Measurements from ENCODE around the gene FOS. TPM values are rescaled to one million over a fixed set of nuclear protein-coding genes. Genes with fewer than 3 reads are reported as not detected.

FOS gene

DNA sequence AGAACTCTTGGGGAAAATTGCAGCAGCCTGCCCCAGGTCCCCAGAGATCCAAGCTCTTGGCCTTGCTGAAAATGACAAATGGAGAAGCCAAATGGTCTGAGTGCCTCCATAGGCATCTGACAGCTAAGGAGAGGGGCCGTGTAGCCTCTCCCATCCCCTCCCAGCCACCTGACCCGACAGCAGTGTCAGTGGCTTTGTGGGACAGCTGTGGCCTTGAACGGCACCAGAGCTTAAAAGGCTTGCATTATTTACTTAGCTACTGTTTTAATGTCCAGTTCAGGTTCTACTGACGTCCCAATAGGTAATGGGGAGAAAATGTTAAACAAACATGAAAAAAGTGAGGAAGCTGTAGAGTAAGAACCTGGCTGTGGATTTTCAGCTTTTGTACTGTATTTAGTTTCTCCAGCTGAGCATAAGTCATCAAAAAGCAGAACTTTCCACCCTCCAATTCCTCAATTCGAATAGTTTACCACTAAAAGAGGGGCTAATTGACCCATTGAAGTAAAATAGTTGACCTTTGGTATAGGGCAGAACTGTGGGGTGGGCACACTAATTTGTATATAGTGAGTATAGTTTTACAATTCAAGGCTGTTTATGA lies 50.0 kb downstream of the FOS start:
- Histone ChIP-seq H2AFZ (ENCODE audit: low read depth, low read length) (no peak overlapping the region), H3K4ac (ENCODE audit: low read depth in 1 of 2, low read length in 2 of 2) (no peak overlapping the region), H3K27ac (ENCODE audit: low read length, poor library complexity, severe bottlenecking) (no peak overlapping the region), H3K14ac (ENCODE audit: low read length in 2 of 2) (no peak overlapping the region), H3K9ac (ENCODE audit: low read length) (no peak overlapping the region), H3K36me3 (ENCODE audit: control insufficient read depth in 1 of 2, insufficient read depth in 2 of 2, low read depth in 1 of 2, low read length in 2 of 2) (no peaks in the 10 kb centered on the region), H3K4me1 (ENCODE audit: control insufficient read depth, insufficient read depth, low read depth, low read length) (no peaks in the 10 kb centered on the region), H2AK5ac (ENCODE audit: low read length, severe bottlenecking) (no peak overlapping the region), H2BK120ac (ENCODE audit: low read depth, low read length) (no peak overlapping the region), H3K4me3 (ENCODE audit: insufficient read depth in 1 of 2, low read depth in 1 of 2, low read length in 2 of 2) (no peak overlapping the region), H3K27me3 (ENCODE audit: control insufficient read depth in 1 of 2, insufficient read depth in 1 of 2, low read length in 2 of 2) (peaks cover 0 to 18% of the 10 kb centered on the region in 2 experiments), H3K79me1 (replicated peaks; ENCODE audit: low read length, poor library complexity, severe bottlenecking) (no peaks in the 10 kb centered on the region), H3K9me3 (ENCODE audit: control insufficient read depth, low read length) (no peaks in the 10 kb centered on the region), H2BK15ac (ENCODE audit: low read depth, poor library complexity, severe bottlenecking) (no peak overlapping the region), H4K91ac (ENCODE audit: low read length) (no peak overlapping the region), H3K23ac (ENCODE audit: low read length in 2 of 2) (no peak overlapping the region), H4K8ac (ENCODE audit: low read length) (no peak overlapping the region), H2BK5ac (ENCODE audit: low read depth, low read length, poor library complexity, severe bottlenecking) (no peak overlapping the region), H3K18ac (ENCODE audit: low read depth in 1 of 2, low read length in 2 of 2) (no peak overlapping the region), H2BK12ac (ENCODE audit: low read length in 2 of 2) (no peak overlapping the region), H3K4me2 (ENCODE audit: low read length, poor library complexity, severe bottlenecking) (no peak overlapping the region)
- 48% methylated on average over 3 of the region's 5 CpGs for WGBS
- no peak for DNase-seq

DNA sequence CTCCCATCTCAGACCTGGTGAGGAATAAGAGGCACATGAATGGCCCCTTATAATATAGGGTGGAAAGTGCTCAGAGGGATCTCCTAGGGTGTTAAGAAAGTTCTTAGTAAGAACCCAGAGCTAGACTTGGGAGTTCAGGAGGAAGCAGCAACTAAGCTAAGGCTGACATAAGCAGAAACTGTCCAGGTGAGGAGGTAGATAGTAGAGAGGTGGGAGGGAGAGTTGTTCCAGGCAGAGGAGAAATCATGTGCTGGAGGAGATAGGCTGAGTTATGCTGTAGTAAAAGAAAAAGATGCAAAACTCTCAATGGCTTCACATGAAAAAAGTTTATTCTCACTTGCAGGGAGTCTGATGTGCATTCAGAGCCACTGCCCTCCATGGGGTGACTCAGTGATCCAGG lies 50.7 kb downstream of the FOS start:
- H4K8ac ChIP-seq (ENCODE audit: low read length), result no peak overlapping the region
- H2AK5ac ChIP-seq (ENCODE audit: low read length, severe bottlenecking), result no peak overlapping the region
- H2BK5ac ChIP-seq (ENCODE audit: low read depth, low read length, poor library complexity, severe bottlenecking), result no peak overlapping the region
- no peaks in the 10 kb centered on the region for H3K4me1 ChIP-seq (ENCODE audit: control insufficient read depth, insufficient read depth, low read depth, low read length)
- H3K23ac ChIP-seq (ENCODE audit: low read length in 2 of 2), result no peak overlapping the region
- H3K14ac ChIP-seq (ENCODE audit: low read length in 2 of 2), result no peak overlapping the region
- no peaks in the 10 kb centered on the region for H3K9me3 ChIP-seq (ENCODE audit: control insufficient read depth, low read length)
- H2BK120ac ChIP-seq (ENCODE audit: low read depth, low read length), result no peak overlapping the region
- H3K4me3 ChIP-seq (ENCODE audit: insufficient read depth in 1 of 2, low read depth in 1 of 2, low read length in 2 of 2), result no peak overlapping the region
- H3K36me3 ChIP-seq (ENCODE audit: control insufficient read depth in 1 of 2, insufficient read depth in 2 of 2, low read depth in 1 of 2, low read length in 2 of 2), result no peaks in the 10 kb centered on the region
- H3K27me3 ChIP-seq (ENCODE audit: control insufficient read depth in 1 of 2, insufficient read depth in 1 of 2, low read length in 2 of 2), result peaks cover 0 to 16% of the 10 kb centered on the region in 2 experiments
- no peak for DNase-seq
- no peak overlapping the region for H3K18ac ChIP-seq (ENCODE audit: low read depth in 1 of 2, low read length in 2 of 2)
- H3K4me2 ChIP-seq (ENCODE audit: low read length, poor library complexity, severe bottlenecking), result no peak overlapping the region
- no peaks in the 10 kb centered on the region for H3K79me1 ChIP-seq (replicated peaks; ENCODE audit: low read length, poor library complexity, severe bottlenecking)
- H4K91ac ChIP-seq (ENCODE audit: low read length), result no peak overlapping the region
- no peak overlapping the region for H3K27ac ChIP-seq (ENCODE audit: low read length, poor library complexity, severe bottlenecking)
- H3K9ac ChIP-seq (ENCODE audit: low read length), result no peak overlapping the region
- no peak overlapping the region for H2BK12ac ChIP-seq (ENCODE audit: low read length in 2 of 2)
- H2BK15ac ChIP-seq (ENCODE audit: low read depth, poor library complexity, severe bottlenecking), result no peak overlapping the region
- no peak overlapping the region for H3K4ac ChIP-seq (ENCODE audit: low read depth in 1 of 2, low read length in 2 of 2)
- H2AFZ ChIP-seq (ENCODE audit: low read depth, low read length), result no peak overlapping the region

GRCh38 chr14:75331471-75331870 lies 52.8 kb downstream of the FOS start:
- Histone ChIP-seq H2BK120ac (ENCODE audit: low read depth, low read length) (no peak overlapping the region), H3K9me3 (ENCODE audit: control insufficient read depth, low read length) (no peaks in the 10 kb centered on the region), H2AFZ (ENCODE audit: low read depth, low read length) (no peak overlapping the region), H3K36me3 (ENCODE audit: control insufficient read depth in 1 of 2, insufficient read depth in 2 of 2, low read depth in 1 of 2, low read length in 2 of 2) (no peaks in the 10 kb centered on the region), H3K18ac (ENCODE audit: low read depth in 1 of 2, low read length in 2 of 2) (no peak overlapping the region), H3K27ac (ENCODE audit: low read length, poor library complexity, severe bottlenecking) (no peak overlapping the region), H3K14ac (ENCODE audit: low read length in 2 of 2) (no peak overlapping the region), H2BK12ac (ENCODE audit: low read length in 2 of 2) (no peak overlapping the region), H3K4me1 (ENCODE audit: control insufficient read depth, insufficient read depth, low read depth, low read length) (no peaks in the 10 kb centered on the region), H3K23ac (ENCODE audit: low read length in 2 of 2) (no peak overlapping the region), H3K4ac (ENCODE audit: low read depth in 1 of 2, low read length in 2 of 2) (no peak overlapping the region), H2BK15ac (ENCODE audit: low read depth, poor library complexity, severe bottlenecking) (no peak overlapping the region), H3K9ac (ENCODE audit: low read length) (no peak overlapping the region), H4K91ac (ENCODE audit: low read length) (no peak overlapping the region), H3K4me3 (ENCODE audit: insufficient read depth in 1 of 2, low read depth in 1 of 2, low read length in 2 of 2) (no peak overlapping the region), H2BK5ac (ENCODE audit: low read depth, low read length, poor library complexity, severe bottlenecking) (no peak overlapping the region), H3K4me2 (ENCODE audit: low read length, poor library complexity, severe bottlenecking) (no peak overlapping the region), H3K27me3 (ENCODE audit: control insufficient read depth in 1 of 2, insufficient read depth in 1 of 2, low read length in 2 of 2) (peaks cover 0 to 20% of the 10 kb centered on the region in 2 experiments), H4K8ac (ENCODE audit: low read length) (no peak overlapping the region), H3K79me1 (replicated peaks; ENCODE audit: low read length, poor library complexity, severe bottlenecking) (no peaks in the 10 kb centered on the region), H2AK5ac (ENCODE audit: low read length, severe bottlenecking) (no peak overlapping the region)
- no peak for DNase-seq
- WGBS, result 100% methylated on average over 1 of the region's 1 CpG

Small RNA genes lying within 50 kb of the gene (small RNA-seq; reads per million reads assigned to genes)
- gene RF00004 (ENCODE audit: low read depth), result not detected

Data from mesenchymal stem cell (in vitro differentiated cells and primary cell).